ENCODE results near the gene C2orf92.
"Not testable (repeated sequence)": the region's sequence is repeated elsewhere in the genome, so short reads cannot be mapped to it uniquely, and the experiment has no call there.

C2orf92 gene

DNA sequence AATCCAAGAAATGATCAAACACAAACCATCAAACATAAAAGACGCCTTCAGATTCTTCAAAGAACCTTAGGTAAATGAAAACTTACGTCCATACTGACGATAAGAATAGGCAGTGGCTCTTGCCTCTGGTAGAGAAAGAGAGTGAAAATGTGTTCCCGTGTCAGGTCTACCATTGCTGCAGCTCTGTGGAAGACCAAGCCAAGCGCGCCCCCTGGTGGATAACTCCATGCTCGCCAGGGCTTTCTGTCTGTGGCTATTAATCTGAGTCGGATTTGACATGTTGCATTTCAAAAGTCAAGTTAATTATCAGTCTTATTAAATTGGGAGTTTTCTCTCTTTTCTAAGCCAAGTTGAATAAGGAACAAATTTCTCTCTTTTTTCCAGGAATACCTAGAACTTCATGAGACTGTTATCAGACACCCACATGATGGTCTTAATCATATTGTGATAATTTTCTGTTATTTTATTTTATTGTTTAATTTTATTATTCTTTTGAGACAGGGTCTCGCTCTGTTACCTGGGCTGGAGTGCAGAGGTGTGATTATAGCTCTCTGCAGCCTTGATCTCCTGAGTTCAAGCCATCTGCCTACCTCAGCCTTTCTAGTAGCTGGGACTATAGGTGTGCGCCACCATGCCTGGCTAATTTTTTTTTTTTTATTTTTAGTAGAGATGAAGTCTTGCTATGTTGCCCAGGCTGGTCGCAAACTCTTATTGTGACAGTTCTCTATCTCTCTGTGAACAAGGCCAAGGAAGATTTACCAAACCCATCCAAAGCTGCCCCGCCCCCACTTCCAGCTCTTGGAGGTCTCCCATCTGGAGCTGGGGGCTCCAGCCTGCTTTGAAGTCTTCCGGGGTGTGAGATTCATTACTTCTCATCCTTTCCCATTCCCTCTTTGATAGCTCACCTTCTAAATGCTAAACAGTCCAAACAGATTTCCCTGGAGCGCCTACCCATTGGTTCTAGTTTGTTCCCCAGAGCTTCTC lies 28.0 kb downstream of the C2orf92 start:
- DNase-seq = peak; percentile 56

DNA sequence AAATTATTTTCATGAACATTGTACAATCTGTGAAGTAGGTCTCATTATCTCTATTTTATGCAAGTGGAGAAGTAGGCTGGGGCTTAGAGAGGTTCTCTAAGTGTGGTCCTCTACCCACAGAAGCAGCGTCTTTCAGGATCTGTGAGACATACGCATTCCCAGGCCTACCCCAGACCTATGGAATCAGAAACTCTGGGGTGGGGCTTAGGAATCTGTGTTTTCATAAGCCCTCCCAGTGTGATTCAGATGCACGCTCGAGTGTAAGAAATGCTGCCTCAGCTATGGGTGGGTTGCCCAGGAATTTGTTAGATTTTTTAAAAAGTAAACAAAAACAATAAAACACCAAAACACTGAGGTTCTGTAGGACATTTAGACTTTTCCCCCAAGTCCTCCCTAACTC lies 29.0 kb downstream of the C2orf92 start:
- no peak for DNase-seq

DNA sequence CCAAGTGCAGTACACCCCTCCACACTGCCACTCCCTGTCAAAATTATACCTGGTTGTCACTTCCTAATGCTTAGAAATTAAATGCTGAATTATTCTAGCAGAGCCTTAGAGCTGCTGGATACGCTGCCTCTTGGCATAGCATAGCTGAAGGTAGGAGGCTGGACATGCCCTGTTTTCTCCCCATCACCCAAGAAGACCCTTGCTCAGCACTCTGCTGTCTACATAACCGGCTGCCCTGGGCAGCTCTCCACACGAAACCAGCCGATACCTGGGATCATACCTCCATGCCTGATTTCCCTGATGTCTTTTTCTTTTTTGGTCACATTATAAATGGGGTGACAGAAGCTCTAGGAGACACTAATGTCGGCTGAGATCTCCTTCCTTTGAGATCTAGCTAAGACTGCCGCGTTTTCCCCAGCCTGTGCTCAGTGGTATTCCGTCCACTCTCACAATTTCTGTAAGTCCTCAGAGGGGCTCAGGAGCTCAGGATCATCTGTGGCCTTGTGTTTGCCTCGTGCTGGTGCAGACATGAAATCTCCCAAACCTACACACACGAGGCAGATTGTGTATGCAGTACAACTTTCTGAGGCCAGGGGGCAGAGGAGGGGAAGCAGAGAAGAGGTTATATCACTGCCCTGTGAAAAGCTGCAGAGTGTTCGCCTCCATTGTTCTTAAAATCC lies 30.4 kb downstream of the C2orf92 start:
- peak; percentile 15 for DNase-seq

DNA sequence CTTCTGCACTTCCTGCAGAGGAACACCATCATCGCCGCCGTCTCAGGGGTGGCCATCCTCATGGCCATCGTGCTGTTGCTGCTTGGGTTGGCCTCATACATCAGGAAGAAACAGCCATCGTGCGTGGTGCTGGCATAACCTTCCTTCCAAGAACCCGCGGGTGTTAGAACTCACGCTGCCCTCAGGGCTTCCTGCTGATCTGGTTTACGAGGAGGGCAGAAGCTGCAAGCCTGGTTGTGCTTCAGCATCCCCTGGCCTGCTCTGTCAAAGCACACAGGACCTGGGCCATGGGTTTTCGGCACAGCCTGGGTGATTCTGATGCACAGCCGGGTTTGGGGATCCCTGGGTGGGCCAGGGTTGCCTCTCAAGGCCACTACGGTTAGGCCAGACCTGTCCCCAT lies 31.7 kb downstream of the C2orf92 start:
- DNase-seq = no peak

DNA sequence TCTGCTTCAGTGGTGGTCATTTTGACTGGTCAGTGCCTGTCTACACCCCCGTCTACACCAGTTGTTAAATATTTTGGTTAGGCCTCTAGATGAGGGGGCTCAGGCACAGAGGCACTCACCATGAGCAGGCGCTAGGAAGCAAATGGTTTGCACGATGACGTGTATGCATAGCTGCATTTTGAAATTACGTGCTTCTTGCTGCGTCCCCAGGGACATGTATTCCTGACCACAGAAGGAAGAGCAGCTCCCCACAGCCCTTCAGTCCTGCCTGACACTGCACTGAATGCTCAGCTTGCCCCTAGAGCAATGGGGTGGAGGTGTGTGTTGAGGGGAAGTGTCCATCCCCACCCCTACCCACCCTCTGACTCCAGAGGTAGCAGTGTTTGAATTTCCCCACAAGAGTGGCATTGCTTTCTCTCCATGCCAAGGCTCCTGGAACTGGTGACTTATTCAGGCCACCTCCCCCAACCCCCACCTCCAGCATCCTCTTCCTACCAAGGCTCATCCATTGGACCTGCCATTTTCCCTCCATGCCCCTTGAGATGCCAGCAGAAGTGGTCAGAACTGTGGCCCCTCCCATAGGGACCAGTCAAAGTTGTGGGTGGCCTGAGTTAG lies 32.4 kb downstream of the C2orf92 start:
- no peak for DNase-seq

DNA sequence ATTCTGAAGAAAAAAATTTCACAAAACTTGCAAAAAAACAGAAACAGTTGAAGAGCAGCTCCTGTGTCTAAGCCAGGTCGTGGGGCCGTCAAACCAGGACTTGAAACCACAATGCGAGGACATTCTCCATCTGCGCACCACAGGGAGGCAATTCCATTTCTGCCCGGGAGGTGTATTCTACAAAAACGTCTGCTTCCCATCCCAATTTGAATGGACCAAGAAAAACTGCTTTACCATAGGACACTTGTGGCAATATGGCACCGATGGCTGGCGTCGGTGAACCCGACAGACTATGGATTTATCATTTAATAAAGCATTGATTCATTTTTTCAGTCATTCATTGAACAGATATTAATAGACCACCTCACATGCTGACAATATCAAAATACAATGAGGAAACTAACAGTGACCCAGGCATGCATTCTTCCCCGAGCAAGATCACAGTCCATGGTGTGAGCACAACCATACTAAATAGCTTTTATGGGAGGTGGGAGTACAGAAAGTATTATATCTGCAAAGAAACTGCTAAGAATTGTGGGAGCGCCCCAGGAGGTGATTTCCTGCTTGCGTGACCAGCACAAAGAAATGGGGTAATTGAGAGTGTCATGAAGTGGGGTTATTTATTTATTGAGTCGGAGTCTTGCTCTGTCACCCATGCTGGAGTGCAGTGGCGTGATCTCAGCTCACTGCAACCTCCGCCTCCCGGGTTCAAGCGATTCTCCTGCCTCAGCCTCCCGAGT lies 33.4 kb downstream of the C2orf92 start:
- no peak for DNase-seq

DNA sequence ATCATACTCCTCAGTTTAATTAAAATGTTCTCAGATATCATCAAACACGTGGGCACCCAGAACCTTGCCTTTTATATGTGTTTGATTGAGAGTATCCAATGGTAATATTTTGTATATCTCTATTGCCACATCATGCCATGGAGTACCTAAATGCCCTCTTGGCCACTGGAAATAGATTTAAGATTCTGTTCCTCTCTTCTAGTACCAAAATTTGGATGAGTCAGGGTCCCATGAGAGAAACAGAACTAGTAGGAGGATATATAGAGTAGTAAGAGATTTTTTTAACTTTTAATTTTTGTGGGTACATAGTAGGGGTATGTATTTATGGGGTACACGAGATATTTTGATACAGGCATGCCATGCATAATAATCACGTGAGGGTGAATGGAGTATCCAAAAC lies 34.2 kb downstream of the C2orf92 start:
- no peak for DNase-seq

DNA sequence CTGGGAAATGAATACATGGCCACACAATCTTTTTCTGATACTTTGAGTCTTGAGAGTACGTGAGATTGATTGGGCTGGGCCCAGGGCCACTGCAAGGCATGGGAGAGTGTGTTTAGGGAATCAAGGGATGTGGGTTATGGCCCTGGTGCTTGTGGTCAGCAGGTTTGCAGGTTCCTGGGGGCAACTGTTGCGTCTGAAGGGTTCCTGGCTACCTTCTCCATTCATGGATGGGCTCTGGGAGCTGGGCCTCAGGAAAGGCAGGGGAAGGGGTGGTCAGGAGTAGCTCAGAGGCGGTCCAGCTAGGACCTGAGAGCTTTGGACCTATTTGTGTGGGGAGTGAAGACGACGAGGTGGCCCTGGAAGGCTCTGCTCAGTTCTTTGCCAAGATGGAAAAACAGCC lies 35.5 kb downstream of the C2orf92 start:
- no peak for DNase-seq

DNA sequence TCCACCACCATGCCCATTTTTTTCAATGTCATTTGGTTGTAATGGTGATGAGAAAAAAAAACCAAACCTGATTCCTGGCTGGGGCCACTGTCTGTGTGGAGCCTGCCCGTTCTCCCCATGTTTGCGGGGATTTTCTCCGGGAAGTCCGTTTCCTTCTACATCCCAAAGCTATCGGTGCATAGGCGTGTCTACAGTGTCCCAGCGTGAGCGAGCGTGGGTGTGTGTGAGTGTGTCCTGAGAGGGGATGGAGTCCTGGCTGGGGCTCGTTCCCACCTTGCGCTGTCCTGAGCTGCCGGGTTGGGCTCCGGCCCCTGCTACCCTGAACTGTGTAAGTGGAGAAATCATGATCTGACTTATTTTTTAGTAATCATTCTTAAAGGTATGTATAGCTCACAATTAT lies 36.6 kb downstream of the C2orf92 start:
- no peak for DNase-seq

DNA sequence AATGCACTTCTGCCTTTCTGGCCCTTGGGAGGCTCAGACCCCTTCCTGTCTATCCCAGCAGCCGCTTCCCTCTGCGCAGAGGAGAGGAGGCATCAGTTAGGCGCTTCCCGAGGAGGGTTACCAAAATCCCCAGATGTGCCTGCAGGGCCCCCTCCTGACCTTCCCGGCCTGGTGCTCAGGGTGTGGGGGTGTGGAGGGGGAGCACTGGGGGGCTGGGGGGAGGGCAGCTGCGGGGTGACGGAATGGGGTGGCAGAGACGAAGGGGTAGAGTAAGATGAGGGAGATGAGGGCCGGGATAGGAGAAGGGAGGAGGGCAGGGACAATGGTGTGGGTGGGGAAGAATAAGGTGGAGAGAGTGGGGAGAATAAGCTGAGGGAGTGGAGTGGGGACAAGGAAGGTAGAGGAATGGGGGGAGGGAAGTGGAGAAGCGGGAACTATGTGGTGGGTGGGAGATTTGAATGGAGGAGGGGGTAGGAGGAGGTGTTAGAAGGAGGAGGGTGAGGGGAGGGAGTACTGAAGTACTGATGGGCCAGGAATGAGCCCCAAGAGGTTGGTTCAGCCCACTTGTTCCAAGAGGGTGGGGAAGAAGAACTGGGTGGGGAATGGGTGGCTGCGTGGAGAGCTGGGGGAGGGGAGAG lies 37.3 kb downstream of the C2orf92 start:
- no peak for DNase-seq

DNA sequence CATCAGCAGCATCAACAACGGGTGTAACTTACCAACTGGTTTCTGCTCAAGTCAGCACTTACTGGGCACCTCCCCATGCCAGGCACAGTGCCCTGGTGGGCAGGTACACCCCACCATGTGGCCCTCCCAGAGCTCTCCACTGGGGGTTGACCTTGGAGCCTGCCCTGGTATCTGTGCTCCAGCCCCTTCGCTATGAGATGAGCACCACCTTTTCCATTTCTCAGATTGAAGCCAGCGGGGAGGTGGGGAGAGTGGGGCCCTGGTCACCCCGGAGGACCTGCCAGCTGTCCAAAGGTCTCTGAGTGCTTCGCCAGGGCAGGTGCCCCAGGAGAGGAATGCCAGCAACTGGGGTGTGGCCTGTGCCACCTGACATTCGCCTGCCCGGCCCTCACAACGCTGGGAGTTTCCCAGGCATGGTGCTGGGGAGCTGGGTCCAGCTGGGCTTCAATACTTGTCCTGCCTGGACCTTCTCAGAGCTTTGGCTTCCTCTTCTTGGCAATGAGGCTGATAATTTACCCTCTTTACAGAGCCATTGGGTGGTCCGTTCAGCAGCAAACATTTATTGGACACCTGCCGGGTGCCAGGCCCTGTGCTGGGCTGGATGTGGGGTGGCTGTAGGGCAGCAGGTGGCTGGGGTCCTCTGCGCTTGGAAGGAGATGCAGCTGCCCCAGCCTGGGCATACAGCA lies 38.0 kb downstream of the C2orf92 start:
- no peak for DNase-seq

DNA sequence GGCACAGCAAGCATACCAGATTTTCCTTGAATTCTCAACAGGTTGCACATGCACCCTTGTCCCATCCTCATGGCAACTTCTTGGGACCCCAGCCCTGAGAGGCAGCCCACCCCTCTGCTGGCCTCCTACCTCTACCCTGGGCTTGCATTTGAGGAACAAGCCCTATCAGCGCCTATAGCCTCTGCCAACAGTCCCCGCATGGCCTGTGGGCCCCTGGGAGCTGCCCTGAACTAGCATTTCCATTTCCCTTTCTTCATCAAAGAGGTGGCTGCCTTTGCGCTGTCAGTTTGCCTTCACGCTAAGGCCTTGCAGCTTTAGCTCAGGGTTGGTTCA lies 38.5 kb downstream of the C2orf92 start:
- DNase-seq = no peak

DNA sequence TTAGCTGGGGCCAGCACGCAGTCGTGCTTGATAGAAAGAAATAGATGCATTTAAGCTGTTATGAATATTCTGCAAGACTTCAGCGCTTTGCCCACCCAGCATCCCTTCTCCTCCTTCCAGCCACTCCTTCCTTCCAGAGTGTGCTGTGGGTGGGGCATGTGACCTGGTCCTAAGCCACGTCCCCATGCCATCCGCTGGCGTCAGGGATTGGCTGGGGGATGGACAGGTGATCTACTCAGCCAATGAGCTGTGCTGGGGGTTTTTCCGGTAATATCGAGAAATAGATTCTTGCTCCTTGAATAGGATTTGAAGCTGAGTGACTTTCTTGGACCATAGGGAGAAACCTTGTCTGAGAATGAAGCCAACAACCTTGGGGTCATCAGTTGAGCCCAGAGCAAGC lies 39.1 kb downstream of the C2orf92 start:
- DNase-seq = no peak

DNA sequence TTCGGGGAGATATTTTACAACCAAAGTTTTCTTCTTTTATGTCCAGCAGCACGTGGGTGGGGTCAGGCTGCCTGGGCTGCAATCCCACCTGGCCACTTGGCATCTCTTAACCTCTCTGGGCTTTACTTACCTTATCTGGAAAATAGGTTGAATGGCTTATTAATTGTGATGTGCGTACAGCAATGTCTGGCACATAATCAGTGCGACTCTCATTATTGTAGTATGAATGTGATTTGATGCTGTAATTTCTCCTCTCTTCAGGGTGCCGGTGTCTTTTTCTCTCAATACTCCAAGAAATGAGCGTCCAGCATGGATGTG lies 41.8 kb downstream of the C2orf92 start:
- DNase-seq = no peak

DNA sequence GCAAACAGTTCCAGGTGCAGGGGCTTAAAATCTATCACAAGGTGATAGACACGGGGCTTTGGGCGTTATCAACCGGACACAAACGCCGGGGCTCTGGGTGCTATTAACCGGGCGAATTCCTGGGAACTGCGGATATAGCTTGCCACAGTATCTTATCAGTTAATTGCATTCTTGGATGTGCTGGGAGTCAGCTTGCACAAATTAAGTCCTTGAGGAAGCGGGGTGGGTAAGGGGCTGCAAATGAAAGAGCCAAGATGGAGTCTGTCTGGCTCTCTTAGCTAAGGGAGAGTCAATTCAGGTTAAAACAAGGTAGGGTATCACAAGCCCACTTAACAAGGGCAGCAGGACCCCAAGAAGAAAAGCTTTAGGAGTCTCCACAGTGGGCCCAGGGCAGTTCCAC lies 42.7 kb downstream of the C2orf92 start:
- not testable (repeated sequence) for DNase-seq

DNA sequence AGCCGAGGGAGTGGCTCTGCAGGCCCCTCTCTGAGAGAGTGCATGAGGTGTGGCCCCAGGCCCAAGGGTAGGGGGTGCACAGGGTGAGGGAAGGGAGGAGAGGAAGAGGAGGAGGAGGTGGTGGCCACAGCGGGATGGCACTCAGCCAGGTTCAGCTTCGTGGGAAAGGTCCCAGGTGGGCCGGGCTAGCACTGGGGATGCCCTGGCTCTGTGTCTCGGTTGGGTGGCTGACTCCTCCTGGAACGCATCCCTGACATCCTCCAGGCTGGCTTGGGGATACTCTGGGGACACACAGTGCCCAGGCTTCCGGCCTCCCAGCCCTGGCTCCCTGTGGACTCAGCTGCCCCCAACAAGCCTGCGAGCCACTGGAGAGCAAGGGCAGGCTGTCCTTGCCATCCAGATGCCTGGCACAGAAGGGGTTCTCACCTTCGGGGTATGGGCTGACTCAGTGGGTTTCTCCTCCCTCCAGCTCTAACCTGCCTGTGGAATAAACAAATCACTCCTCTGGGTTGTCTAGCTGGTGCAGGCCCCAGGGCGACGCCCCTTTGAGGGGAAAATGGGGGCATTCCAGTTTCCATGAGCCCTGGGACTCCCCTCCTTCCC lies 43.3 kb downstream of the C2orf92 start:
- DNase-seq = no peak

DNA sequence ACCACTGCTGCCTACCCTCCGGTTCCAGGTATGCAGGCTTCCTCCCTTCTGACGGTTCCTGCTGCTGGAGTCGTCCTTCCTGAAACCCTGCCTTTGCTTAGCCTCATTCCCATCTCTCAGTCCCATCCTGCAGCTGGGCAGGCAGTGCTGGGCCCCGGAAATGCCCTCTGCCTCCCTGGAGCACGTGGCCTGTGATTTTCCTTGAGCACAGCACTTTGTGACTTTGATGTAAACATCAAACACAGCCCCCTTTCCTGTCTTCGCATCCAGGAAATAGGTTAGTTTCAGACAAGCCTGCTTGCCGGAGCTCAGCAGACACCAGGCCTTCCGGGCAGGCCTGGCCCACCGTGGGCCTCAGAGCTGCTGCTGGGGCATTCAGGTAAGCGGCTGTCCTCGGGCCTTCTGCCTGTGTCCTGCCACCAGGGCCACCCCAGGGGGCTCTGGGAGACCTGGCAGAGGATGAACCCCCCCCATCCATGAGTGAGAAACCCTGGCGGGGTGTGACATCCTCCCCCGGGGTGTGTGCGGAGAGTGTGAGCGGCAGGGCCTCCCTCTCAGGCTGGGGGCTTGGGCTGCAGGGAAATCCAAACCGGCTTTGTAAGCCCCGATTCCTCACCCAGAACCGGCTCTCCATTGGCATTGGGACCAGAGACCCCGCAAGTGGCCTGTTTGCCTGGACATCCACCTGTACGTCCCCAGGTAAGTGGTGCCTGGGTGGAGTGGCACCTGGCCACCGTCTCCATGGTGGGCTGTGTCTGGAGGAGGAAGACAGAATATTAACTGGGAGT lies 44.0 kb downstream of the C2orf92 start, which contains the start of gene ZAP70:
TSS of gene ZAP70 (plus strand) at position 281 of the 788 bp plus-strand sequence. CDS start 10,461 bp downstream, outside the sequence.
- DNase-seq = no peak

DNA sequence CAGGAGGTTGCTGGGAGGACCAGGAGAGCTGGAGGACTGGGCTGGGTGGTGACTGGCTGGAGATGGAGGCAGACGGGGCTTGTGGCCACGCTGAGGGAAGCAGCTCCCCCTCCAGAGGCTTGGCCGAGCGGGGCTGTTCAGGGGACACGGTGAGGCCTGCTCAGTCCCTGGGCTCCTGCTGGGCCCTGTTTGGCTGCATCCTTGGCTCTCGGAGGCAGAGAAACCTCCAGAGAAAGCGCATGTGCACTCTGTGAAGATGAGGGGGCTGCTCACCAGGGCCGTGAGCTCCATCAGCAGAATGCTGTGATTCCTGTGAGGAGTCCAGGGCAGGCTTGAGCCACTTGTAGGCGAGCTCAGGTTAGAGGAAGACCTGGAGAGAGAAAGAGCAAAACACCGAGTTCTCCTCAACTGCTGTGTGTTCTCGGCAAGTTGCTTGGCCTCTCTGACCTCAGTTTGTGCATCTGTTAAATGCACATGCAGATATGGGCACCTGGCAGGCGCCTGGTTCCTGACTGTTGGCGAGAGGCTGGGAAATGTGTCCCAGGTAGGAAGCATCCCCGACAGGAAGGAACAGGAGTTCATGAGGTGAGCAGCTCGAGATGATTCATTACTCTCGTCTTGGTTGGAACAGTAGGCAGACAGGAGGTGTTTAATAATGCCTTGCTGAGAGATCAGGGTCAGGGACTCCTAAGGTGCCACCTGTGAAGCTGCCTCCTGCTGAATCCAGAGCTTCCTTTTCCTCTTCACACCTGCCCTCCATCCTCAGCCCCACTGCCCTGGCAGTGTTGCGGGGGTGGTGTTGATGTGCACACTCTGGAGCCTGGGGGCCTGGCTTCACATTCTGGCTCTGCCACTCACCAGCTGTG lies 44.8 kb downstream of the C2orf92 start:
- DNase-seq = no peak

DNA sequence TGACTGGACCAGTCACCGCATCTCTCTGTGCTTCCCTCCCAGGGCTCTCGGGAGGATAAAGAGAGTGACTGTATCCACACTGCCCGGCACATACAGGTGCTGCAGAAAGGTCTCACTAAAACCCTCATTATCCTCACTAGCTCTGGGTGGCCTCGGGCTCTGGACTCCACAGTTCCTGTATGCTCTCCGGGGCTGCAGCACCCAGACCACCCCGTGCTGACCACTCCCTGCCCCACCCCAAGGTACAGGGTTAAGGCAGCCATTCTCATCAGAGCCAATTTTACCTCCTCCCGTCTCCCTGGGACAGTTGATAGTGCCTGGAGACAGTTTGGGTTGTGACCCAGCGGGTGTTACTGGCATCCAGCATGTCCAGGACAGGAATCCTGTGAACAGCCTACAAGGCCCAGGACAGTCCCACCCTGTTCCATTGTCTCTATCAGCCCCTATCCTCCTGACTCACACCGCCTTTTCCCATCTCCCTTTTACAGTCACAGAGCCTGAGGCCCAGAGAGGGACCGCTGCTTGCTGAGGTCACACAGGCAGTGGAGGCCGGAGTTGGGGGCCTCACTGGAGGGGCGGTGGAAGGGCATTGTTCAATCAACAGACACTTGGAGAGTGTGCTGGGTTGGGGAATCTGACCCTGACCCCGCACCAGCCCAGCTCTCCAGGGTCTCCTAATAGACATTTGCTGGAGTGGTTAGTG lies 45.6 kb downstream of the C2orf92 start:
- no peak for DNase-seq

All from NCI-H2029 (cell line).